Measurements from ENCODE around the gene GPC5. TPM values are rescaled to one million over a fixed set of nuclear protein-coding genes. Genes with fewer than 3 reads are reported as not detected.

The GPC5 gene
- total RNA-seq, 1 donor from 2014 or later: 4.0 TPM

- no peak for DNase-seq (ENCODE audit: extremely low read depth, low read depth, low spot score)
Observed at GRCh38 chr13:92573467-92574057, 1175.1 kb downstream of the GPC5 start.

GRCh38 chr13:92574499-92574898 lies 1176.1 kb downstream of the GPC5 start:
- no peak for DNase-seq (ENCODE audit: extremely low read depth, low read depth, low spot score)

- no peak for DNase-seq (ENCODE audit: extremely low read depth, low read depth, low spot score)
Observed at GRCh38 chr13:92575777-92576176, 1177.4 kb downstream of the GPC5 start.

GRCh38 chr13:92578358-92578757 lies 1179.9 kb downstream of the GPC5 start:
- DNase-seq (ENCODE audit: extremely low read depth, low read depth, low spot score): no peak

- DNase-seq (ENCODE audit: extremely low read depth, low read depth, low spot score): no peak
Observed at GRCh38 chr13:92589955-92590354, 1191.5 kb downstream of the GPC5 start.

- no peak for DNase-seq (ENCODE audit: extremely low read depth, low read depth, low spot score)
Observed at GRCh38 chr13:92590503-92590908, 1192.1 kb downstream of the GPC5 start.

- DNase-seq (ENCODE audit: extremely low read depth, low read depth, low spot score): no peak
Observed at GRCh38 chr13:92591117-92591516, 1192.7 kb downstream of the GPC5 start.

- DNase-seq (ENCODE audit: extremely low read depth, low read depth, low spot score): no peak
Observed at GRCh38 chr13:92592757-92593156, 1194.3 kb downstream of the GPC5 start.

- DNase-seq (ENCODE audit: extremely low read depth, low read depth, low spot score): no peak
Observed at GRCh38 chr13:92602560-92602959, 1204.1 kb downstream of the GPC5 start.

- no peak for DNase-seq (ENCODE audit: extremely low read depth, low read depth, low spot score)
Observed at GRCh38 chr13:92609376-92609775, 1211.0 kb downstream of the GPC5 start.

GRCh38 chr13:92612892-92613291 lies 1214.5 kb downstream of the GPC5 start:
- DNase-seq (ENCODE audit: extremely low read depth, low read depth, low spot score): no peak

- no peak for DNase-seq (ENCODE audit: extremely low read depth, low read depth, low spot score)
Observed at GRCh38 chr13:92613921-92614320, 1215.5 kb downstream of the GPC5 start.

- DNase-seq (ENCODE audit: extremely low read depth, low read depth, low spot score): no peak
Observed at GRCh38 chr13:92621985-92622384, 1223.6 kb downstream of the GPC5 start.

GRCh38 chr13:92622905-92623304 lies 1224.5 kb downstream of the GPC5 start:
- no peak for DNase-seq (ENCODE audit: extremely low read depth, low read depth, low spot score)

GRCh38 chr13:92626274-92626673 lies 1227.9 kb downstream of the GPC5 start:
- no peak for DNase-seq (ENCODE audit: extremely low read depth, low read depth, low spot score)

GRCh38 chr13:92640936-92641335 lies 1242.5 kb downstream of the GPC5 start:
- no peak for DNase-seq (ENCODE audit: extremely low read depth, low read depth, low spot score)

GRCh38 chr13:92649140-92649813 lies 1250.9 kb downstream of the GPC5 start:
- no peak for DNase-seq (ENCODE audit: extremely low read depth, low read depth, low spot score)

- DNase-seq (ENCODE audit: extremely low read depth, low read depth, low spot score): no peak
Observed at GRCh38 chr13:92656103-92656502, 1257.7 kb downstream of the GPC5 start.

GRCh38 chr13:92656648-92657047 lies 1258.2 kb downstream of the GPC5 start:
- no peak for DNase-seq (ENCODE audit: extremely low read depth, low read depth, low spot score)

GRCh38 chr13:92657565-92657964 lies 1259.1 kb downstream of the GPC5 start:
- no peak for DNase-seq (ENCODE audit: extremely low read depth, low read depth, low spot score)

GRCh38 chr13:92658293-92658692 lies 1259.9 kb downstream of the GPC5 start:
- no peak for DNase-seq (ENCODE audit: extremely low read depth, low read depth, low spot score)

GRCh38 chr13:92661406-92661805 lies 1263.0 kb downstream of the GPC5 start:
- no peak for DNase-seq (ENCODE audit: extremely low read depth, low read depth, low spot score)

GRCh38 chr13:92668157-92668556 lies 1269.7 kb downstream of the GPC5 start:
- DNase-seq (ENCODE audit: extremely low read depth, low read depth, low spot score): no peak
